Stimulated activated CD4-positive, alpha-beta T cell treated with anti-CD3 and anti-CD28 coated beads, Interleukin-1b, Interleukin-23, amount 100 ng/mL, for 48 hours (primary cell): Measurements from ENCODE around the gene MCUR1.
"Not testable (repeated sequence)": the region's sequence is repeated elsewhere in the genome, so short reads cannot be mapped to it uniquely, and the experiment has no call there.

Experiments
- DNase-seq: peaks from one replicate; pipeline ENCODE4 v3.0.0-alpha.2; 2020

The MCUR1 gene

GRCh38 chr6:13814176-13814937, at the start of gene MCUR1:
MCUR1 (minus strand) TSS chr6:13814557; CDS start chr6:13814429, 128 bp downstream.
- peak; percentile 83 for DNase-seq

DNA sequence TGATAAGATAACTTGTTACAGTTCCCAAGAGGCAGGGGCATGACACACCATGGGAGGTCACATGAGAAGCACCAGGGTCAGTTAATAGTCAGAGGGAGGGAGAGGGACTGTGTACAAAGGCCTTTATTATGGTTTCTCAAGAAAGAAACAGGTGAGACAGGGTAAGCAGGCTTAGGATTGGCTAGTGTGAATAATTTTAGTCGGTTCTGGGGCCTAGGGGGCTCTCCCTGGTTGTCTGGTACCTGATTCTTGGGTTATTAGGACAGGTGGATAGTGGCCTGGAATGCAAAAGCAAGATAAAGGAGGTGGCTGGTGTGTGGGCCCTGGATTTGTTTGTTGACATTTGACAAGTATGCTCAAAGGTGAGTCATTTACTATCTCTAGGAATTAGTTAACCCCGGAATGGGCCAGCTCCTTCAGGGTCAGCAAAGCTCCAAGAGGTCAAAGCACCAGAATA, 49.4 kb upstream of the MCUR1 start:
- DNase-seq: no peak

- not testable (repeated sequence) for DNase-seq
Observed at GRCh38 chr6:13860556-13861185, 46.3 kb upstream of the MCUR1 start.

DNA sequence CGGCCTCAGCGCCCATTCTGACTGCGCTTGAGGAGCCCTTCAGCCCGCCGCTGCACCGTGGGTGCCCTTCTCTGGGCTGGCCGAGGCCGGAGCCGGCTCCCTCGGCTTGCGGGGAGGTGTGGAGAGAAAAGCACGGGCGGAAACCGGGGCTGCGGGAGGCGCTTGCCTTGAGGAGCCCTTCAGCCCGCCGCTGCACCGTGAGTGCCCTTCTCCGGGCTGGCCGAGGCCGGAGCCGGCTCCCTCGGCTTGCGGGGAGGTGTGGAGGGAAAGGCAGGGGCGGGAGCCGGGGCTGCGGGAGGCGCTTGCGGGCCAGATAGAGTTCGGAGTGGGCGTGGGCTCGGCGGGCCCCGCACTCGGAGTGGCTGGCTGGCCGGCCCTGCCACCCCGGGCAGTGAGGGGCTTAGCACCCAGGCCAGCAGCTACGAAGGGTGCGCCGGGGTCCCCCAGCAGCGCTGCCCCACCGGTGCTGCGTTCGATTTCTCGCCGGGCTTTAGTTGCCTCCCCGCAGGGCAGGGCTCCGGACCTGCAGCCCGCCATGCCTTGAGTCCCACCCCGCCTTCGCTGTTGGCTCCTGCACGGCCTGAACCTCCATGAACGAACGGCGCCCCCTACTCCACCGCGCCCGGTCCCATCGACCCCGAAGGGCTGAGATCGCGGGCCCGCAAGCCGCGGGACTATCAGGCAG, 45.7 kb upstream of the MCUR1 start:
- DNase-seq: peak; percentile 7

- DNase-seq: no peak
Observed at GRCh38 chr6:13854716-13855250, 40.4 kb upstream of the MCUR1 start.

GRCh38 chr6:13853871-13854270, 39.5 kb upstream of the MCUR1 start:
- DNase-seq: no peak

GRCh38 chr6:13851803-13852202, 37.4 kb upstream of the MCUR1 start:
- DNase-seq: no peak

DNA sequence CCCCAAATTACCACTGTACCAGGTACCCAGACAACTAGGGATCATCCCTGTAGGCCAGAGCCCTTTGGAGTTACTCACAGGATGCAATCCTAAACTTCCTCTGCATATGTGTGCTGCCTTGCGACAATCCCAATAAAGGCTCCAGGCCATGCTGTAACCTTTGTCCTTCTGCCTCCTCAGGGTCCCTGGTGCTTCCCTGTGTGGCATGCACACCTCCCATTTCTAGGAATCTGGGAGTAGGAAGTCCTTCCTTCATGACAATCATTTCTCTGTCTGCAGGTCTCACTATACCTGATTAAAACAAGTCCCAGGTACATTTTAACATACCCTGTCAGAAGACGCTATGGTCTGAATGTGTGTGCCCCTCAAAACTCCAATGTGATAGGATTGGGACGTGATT, 37.0 kb upstream of the MCUR1 start:
- DNase-seq: no peak

- DNase-seq: peak; percentile 17
Observed at GRCh38 chr6:13850690-13851089, 36.3 kb upstream of the MCUR1 start.

GRCh38 chr6:13848522-13849150, 34.3 kb upstream of the MCUR1 start:
- DNase-seq: no peak

GRCh38 chr6:13847326-13848050, 33.1 kb upstream of the MCUR1 start:
- no peak for DNase-seq

- no peak for DNase-seq
Observed at GRCh38 chr6:13846841-13847240, 32.5 kb upstream of the MCUR1 start.

GRCh38 chr6:13841936-13842335, 27.6 kb upstream of the MCUR1 start:
- no peak for DNase-seq

- DNase-seq: no peak
Observed at GRCh38 chr6:13838616-13839015, 24.3 kb upstream of the MCUR1 start.

- DNase-seq: no peak
Observed at GRCh38 chr6:13836170-13836569, 21.8 kb upstream of the MCUR1 start.

- DNase-seq: no peak
Observed at GRCh38 chr6:13834790-13835189, 20.4 kb upstream of the MCUR1 start.

GRCh38 chr6:13834018-13834417, 19.7 kb upstream of the MCUR1 start:
- not testable (repeated sequence) for DNase-seq

- DNase-seq: no peak
Observed at GRCh38 chr6:13832778-13833177, 18.4 kb upstream of the MCUR1 start.

DNA sequence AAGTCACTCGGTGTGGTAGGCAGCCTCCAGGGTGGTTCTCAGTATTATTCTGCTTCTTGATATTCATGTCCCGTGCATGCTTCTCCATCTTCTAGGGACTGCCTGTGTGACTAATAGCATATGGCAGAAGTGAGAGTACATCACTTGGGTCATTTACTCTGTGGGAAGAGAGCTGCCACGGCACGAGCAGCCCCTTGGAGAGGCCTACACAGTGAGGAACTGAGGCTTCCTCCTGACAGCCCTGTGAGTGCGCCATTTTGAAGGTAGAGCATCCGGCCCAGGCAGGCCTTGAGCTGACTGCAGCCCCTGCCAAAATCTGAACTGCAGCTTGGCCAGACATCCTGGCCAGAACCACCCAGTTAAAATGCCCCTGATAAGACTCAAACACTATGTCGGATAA, 17.3 kb upstream of the MCUR1 start:
- no peak for DNase-seq

- DNase-seq: no peak
Observed at GRCh38 chr6:13830803-13831202, 16.4 kb upstream of the MCUR1 start.

GRCh38 chr6:13829419-13829818, 15.1 kb upstream of the MCUR1 start:
- DNase-seq: not testable (repeated sequence)

GRCh38 chr6:13828656-13829301, 14.4 kb upstream of the MCUR1 start:
- DNase-seq: not testable (repeated sequence)
